MM.1S (cell line): ENCODE results near the gene HSPB9.

Source experiments
- DNase-seq: peaks from one replicate; pipeline ENCODE4 v3.0.0-alpha.2; 2015
- H2AFZ ChIP-seq: fragments of 300-600 bp; sonication (generic); 2 replicates; pipeline ENCODE4 v1.6.0; 2016; ENCODE audit warnings: antibody characterized with exemption, low read length
- H3F3A ChIP-seq: fragments of 300-600 bp; sonication (generic); 2 replicates; pipeline ENCODE4 v1.6.1; 2016; ENCODE audit warnings: mild to moderate bottlenecking, antibody characterized with exemption, low read length, moderate library complexity, mixed read lengths; ENCODE audit not compliant: insufficient read depth
- H3K27ac ChIP-seq: fragments of 300-600 bp; sonication (generic); 2 replicates; pipeline ENCODE4 v1.5.1; 2016; ENCODE audit warnings: mild to moderate bottlenecking, low read length
- H3K27me3 ChIP-seq: fragments of 300-600 bp; sonication (generic); replicated peaks from 2 replicates; pipeline ENCODE4 v1.6.0; 2016; ENCODE audit warnings: low read length; ENCODE audit not compliant: insufficient read depth
- H3K36me3 ChIP-seq: fragments of 300-600 bp; sonication (generic); replicated peaks from 2 replicates; pipeline ENCODE4 v1.6.1; 2016; ENCODE audit warnings: mild to moderate bottlenecking, low read length, mixed read lengths; ENCODE audit not compliant: insufficient read depth
- H3K4me1 ChIP-seq: fragments of 300-600 bp; sonication (generic); 2 replicates; pipeline ENCODE4 v1.6.1; 2016; ENCODE audit warnings: low read length, mixed read lengths
- H3K4me2 ChIP-seq: fragments of 300-600 bp; sonication (generic); 2 replicates; pipeline ENCODE4 v1.6.0; 2016; ENCODE audit warnings: low read depth, low read length
- H3K4me3 ChIP-seq: fragments of 300-600 bp; sonication (generic); 2 replicates; pipeline ENCODE4 v1.5.1; 2016; ENCODE audit warnings: low read length, mixed read lengths
- H3K79me2 ChIP-seq: fragments of 300-600 bp; sonication (generic); 2 replicates; pipeline ENCODE4 v1.6.1; 2016; ENCODE audit warnings: mixed run types, low read length, mixed read lengths
- H3K9ac ChIP-seq: fragments of 300-600 bp; sonication (generic); 2 replicates; pipeline ENCODE4 v1.6.1; 2016; ENCODE audit warnings: low read length, mixed read lengths
- H3K9me2 ChIP-seq: fragments of 300-600 bp; sonication (generic); replicated peaks from 2 replicates; pipeline ENCODE4 v1.6.1; 2016; ENCODE audit warnings: mild to moderate bottlenecking, low read length, mixed read lengths; ENCODE audit not compliant: insufficient read depth
- H3K9me3 ChIP-seq: fragments of 300-600 bp; sonication (generic); replicated peaks from 2 replicates; pipeline ENCODE4 v1.6.1; 2016; ENCODE audit warnings: mild to moderate bottlenecking, low read length, mixed read lengths; ENCODE audit not compliant: insufficient read depth
- H4K20me1 ChIP-seq: fragments of 300-600 bp; sonication (generic); 2 replicates; pipeline ENCODE4 v1.6.1; 2016; ENCODE audit warnings: mild to moderate bottlenecking, low read length, moderate library complexity, mixed read lengths; ENCODE audit not compliant: insufficient read depth
- EZH2 ChIP-seq: fragments of 300-600 bp; sonication (generic); optimal IDR thresholded peaks from 2 replicates; pipeline ENCODE3; 2017; ENCODE audit warnings: low read depth, mild to moderate bottlenecking, antibody characterized with exemption, low read length, mixed read lengths
- EZH2phosphoT487 ChIP-seq: fragments of 300-600 bp; sonication (generic); IDR thresholded peaks from 2 replicates; pipeline ENCODE4 v1.6.1; 2018; ENCODE audit warnings: antibody characterized with exemption, low read length
- TF ChIP-seq, protein P1 (sequence below): fragments of 300-600 bp; sonication (generic); IDR thresholded peaks from 2 replicates; pipeline ENCODE4 v1.5.1; 2016; ENCODE audit warnings: antibody characterized with exemption, low read length, mixed read lengths

The HSPB9 gene

DNA sequence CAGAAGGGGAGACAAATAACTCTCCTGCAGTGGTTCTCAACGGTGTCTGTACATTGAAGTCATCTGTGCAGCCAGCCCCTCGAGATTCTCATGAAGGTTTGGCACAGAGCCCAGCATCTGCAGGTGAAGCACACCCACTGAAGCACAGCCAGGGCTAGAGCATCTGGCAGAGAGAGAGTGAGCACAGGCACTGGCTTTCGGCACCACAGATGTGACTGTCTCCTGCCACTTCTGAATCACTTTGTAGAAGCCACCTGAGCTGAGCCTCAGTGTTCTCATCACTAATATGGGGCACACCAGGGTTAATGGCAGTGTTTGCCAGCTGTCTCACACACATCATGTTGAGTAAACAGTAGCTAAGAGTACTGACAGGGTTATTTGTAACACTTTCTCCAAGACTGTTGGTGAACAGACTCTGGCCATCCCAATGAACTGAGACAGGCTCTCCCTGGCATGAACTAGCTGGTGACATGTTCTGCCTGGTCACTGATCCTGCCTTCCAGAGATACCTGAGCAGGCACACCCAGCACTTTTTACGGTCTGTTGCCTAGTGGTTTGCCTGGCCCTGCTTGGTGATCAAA is 10.9 kb downstream of the HSPB9 start:
- H3K9me2 ChIP-seq, result no peaks in the 10 kb centered on the region
- no peak overlapping the region for H3K9ac ChIP-seq
- H4K20me1 ChIP-seq, result no peaks in the 10 kb centered on the region
- H3K27me3 ChIP-seq, result no peaks in the 10 kb centered on the region
- peaks cover 7% of the 10 kb centered on the region for H3K36me3 ChIP-seq
- H3K4me1 ChIP-seq, result peaks cover 27% of the 10 kb centered on the region
- no peak overlapping the region for H3K4me3 ChIP-seq
- peak overlapping the region; percentile 56; the same call in 1 of the 2 replicates for H3K27ac ChIP-seq
- DNase-seq, result peak; percentile 85
- peaks cover 76% of the 10 kb centered on the region for H3K79me2 ChIP-seq
- H3K9me3 ChIP-seq, result no peaks in the 10 kb centered on the region
- H3F3A ChIP-seq, result peaks cover 20% of the 10 kb centered on the region
- peak overlapping the region; percentile 23; the same call in 1 of the 2 replicates for H3K4me2 ChIP-seq
- TF ChIP-seq EZH2phosphoT487, result no peak
- TF ChIP-seq, protein P1, sequence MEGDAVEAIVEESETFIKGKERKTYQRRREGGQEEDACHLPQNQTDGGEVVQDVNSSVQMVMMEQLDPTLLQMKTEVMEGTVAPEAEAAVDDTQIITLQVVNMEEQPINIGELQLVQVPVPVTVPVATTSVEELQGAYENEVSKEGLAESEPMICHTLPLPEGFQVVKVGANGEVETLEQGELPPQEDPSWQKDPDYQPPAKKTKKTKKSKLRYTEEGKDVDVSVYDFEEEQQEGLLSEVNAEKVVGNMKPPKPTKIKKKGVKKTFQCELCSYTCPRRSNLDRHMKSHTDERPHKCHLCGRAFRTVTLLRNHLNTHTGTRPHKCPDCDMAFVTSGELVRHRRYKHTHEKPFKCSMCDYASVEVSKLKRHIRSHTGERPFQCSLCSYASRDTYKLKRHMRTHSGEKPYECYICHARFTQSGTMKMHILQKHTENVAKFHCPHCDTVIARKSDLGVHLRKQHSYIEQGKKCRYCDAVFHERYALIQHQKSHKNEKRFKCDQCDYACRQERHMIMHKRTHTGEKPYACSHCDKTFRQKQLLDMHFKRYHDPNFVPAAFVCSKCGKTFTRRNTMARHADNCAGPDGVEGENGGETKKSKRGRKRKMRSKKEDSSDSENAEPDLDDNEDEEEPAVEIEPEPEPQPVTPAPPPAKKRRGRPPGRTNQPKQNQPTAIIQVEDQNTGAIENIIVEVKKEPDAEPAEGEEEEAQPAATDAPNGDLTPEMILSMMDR, result no peak
- TF ChIP-seq EZH2, result no peak
- no peak overlapping the region for H2AFZ ChIP-seq

DNA sequence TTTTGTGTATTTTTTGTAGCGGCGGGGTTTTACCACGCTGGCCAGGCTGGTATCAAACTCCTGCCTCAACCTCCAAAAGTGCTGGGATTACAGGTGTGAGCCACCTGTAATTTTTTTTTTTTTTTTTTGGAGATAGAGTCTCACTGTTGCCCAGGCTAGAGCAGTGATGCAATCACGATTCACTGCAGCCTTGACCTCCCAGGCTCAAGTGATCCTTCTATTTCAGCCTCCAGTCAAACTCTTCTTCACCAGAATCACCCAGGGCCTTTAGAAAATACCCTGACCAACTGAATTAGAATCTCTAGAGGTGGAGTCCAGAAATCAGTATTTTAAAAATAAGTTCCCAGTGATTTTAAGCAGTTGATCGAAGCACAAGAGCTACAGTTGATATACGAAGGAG is 12.5 kb downstream of the HSPB9 start:
- Histone ChIP-seq H3K4me3 (no peak overlapping the region), H4K20me1 (peaks cover 3% of the 10 kb centered on the region; the same call in 1 of the 2 replicates), H3K27ac (no peak overlapping the region), H3K9me2 (no peaks in the 10 kb centered on the region), H3K36me3 (peaks cover 3% of the 10 kb centered on the region), H3K9ac (no peak overlapping the region), H2AFZ (no peak overlapping the region), H3K79me2 (peaks cover 83% of the 10 kb centered on the region), H3K4me2 (no peak overlapping the region), H3K9me3 (no peaks in the 10 kb centered on the region), H3K4me1 (peaks cover 27% of the 10 kb centered on the region), H3K27me3 (no peaks in the 10 kb centered on the region), H3F3A (peaks cover 20% of the 10 kb centered on the region)
- no peak for DNase-seq
- TF ChIP-seq EZH2, result no peak
- TF ChIP-seq, protein P1, result no peak
- no peak for TF ChIP-seq EZH2phosphoT487

DNA sequence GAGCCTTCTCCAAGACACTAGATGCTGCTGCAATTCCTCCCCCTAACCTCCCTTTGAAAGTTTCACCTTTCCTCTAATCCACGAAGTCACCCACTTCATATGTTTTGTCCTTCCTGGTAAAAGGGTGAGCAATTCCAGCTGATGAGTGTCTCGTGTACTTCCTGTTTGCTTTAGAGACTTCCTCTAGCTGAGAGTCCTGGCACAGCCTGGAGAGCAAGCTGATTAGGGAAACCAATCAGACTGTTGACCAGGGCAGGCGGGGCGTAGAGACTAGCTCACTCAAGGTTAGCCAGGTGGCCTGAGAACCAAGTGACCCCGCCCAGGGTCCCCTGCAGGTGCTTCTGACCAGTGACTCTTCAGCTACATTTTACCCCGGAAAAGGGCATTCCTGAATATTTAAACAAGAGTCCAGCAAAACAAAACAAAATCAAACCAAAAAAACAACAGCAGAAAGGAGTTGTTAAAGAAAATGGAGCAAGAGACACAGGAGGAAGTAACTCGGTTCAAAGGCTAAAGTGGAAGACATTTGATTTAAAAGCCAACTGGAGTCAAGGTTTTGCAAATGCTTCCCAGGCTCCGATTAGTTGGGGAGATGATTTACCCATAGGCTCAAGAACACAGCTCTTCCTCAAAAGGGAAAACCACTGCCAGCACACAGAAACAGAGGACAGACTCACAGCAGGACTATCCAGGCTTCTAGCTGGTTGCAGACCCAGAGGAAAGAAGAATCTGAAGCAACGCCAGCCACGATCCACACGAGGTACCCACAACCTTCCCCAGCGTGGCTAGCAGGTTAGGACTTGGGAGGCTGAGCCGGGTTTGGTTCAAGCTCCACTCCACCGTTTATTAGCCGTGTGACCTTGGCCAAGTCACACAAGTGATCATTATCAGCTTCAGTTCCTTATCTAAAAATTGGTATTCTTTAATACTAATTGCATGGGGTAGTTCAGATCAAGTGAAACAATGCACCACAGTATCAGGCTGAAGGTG is 13.4 kb downstream of the HSPB9 start:
- TF ChIP-seq EZH2, result no peak
- H3F3A ChIP-seq, result peaks cover 20% of the 10 kb centered on the region
- H3K36me3 ChIP-seq, result no peaks in the 10 kb centered on the region
- DNase-seq, result no peak
- H2AFZ ChIP-seq, result no peak overlapping the region
- peaks cover 3% of the 10 kb centered on the region; the same call in 1 of the 2 replicates for H4K20me1 ChIP-seq
- no peak overlapping the region for H3K4me3 ChIP-seq
- no peak overlapping the region for H3K27ac ChIP-seq
- no peaks in the 10 kb centered on the region for H3K9me2 ChIP-seq
- H3K4me2 ChIP-seq, result no peak overlapping the region
- H3K79me2 ChIP-seq, result peaks cover 81% of the 10 kb centered on the region
- H3K4me1 ChIP-seq, result peaks cover 27% of the 10 kb centered on the region
- no peaks in the 10 kb centered on the region for H3K27me3 ChIP-seq
- H3K9ac ChIP-seq, result no peak overlapping the region
- H3K9me3 ChIP-seq, result no peaks in the 10 kb centered on the region
